Left lung (tissue), 10 donors: ENCODE data around the gene DDX24. TPM values are rescaled to one million over a fixed set of nuclear protein-coding genes. Genes with fewer than 3 reads are reported as not detected.

Experiments
- ATAC-seq: fragments of 200-7000 bp; cut with Tn5 transposase; one replicate; pipeline ENCODE4 v1.9.1; 2020; ENCODE audit warnings: moderate library complexity
- DNase-seq, 4 donors: peaks; one replicate each; pipeline ENCODE4 v3.0.0-alpha.2; 2013 to 2020
- H3K27ac ChIP-seq, 2 donors: fragments of 200-600 bp; sonication (generic) in 1 of 2; one replicate each; pipeline versions ENCODE4 v1.5.0 to v1.8.0; 2020 to 2021
- H3K27me3 ChIP-seq, 2 donors: fragments of 200-600 bp; sonication (generic) in 1 of 2; one replicate each; pipeline versions ENCODE4 v1.5.0 to v1.8.0; 2020 to 2021
- H3K36me3 ChIP-seq, 2 donors: fragments of 200-600 bp; sonication (generic) in 1 of 2; one replicate each; pipeline versions ENCODE4 v1.5.0 to v1.8.0; 2020 to 2021
- H3K4me1 ChIP-seq, 2 donors: fragments of 200-600 bp; one replicate each; pipeline ENCODE4 v1.8.0; 2021
- H3K4me3 ChIP-seq, 2 donors: fragments of 200-600 bp; sonication (generic) in 1 of 2; one replicate each; pipeline versions ENCODE4 v1.5.0 to v1.8.0; 2020 to 2021; ENCODE audit warnings: mild to moderate bottlenecking in 1 of 2
- H3K9me3 ChIP-seq, 2 donors: fragments of 200-600 bp; sonication (generic) in 1 of 2; one replicate each; pipeline versions ENCODE4 v1.5.0 to v1.8.0; 2020 to 2021
- intact Hi-C, 2 donors: fragments of 100-400 bp; cut with DNase I; formaldehyde crosslinking; loops; one replicate each; pipeline versions ENCODE4 v1.11.2 to v1.14.2; 2022
- polyA plus RNA-seq, 6 donors: library from polyadenylated mRNA; unstranded; fragments of 120-200 nt; gene quantifications; one replicate each; pipeline ENCODE4 v1.2.1, GENCODE V29; 2013; ENCODE audit not compliant: insufficient read length in 6 of 6
- total RNA-seq, 2 donors: library from RNA; stranded (reverse); fragmentation: NEBNext Ultra II Directional; extraction: Animal tissue kit (Norgen Biotek cat#: 25700); gene quantifications; one replicate each; pipeline ENCODE4 v1.2.1, GENCODE V29; 2021
- TF ChIP-seq, protein P1 (sequence below), 2 donors: fragments of 200-600 bp; sonication (generic) in 1 of 2; IDR thresholded peaks; one replicate each; pipeline versions ENCODE4 v1.5.0 to v1.8.0; 2021; ENCODE audit warnings: antibody characterized with exemption in 2 of 2
- donor health status: DM: no; HTN: yes; CAD: no.
- donor health status: DM: no; HTN: no; CAD: no.

The DDX24 gene
- total and polyA plus RNA-seq, 8 donors, result 127 to 148 (median 139) TPM

DNA sequence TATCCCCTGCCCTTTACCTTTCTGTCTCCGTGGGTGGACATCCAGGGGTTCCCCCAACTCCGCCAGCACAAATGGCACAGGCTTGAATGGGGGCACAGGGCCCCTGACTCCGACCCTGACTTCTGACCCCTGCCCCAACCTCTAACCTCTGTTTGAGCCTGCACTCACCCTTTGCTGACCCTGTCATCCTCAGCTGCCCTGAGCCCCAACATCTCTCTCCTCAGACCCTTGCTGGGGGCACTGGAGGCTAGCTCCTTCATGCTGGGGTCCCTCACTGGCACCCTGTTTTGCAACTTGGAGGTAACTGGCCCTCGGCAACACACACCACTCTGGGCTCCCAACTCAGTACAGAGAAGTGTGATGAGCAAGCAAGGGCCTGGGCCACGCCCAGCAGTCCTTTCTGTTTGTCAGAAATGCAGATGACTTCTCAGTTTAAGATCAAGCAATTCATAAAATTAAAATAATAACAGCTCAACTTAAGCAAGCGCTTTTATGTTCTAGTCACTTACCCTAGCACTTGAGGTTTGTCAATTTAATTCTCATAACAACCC lies 31.6 kb upstream of the DDX24 start:
- H3K4me3 ChIP-seq, result peak overlapping the region in 1 of 2 donors; percentile 47
- peak overlapping the region; percentile 81 to 85 for H3K27ac ChIP-seq
- ATAC-seq (no peak), DNase-seq (no peak)
- no peaks in the 10 kb centered on the region for H3K36me3 ChIP-seq
- TF ChIP-seq, protein P1, sequence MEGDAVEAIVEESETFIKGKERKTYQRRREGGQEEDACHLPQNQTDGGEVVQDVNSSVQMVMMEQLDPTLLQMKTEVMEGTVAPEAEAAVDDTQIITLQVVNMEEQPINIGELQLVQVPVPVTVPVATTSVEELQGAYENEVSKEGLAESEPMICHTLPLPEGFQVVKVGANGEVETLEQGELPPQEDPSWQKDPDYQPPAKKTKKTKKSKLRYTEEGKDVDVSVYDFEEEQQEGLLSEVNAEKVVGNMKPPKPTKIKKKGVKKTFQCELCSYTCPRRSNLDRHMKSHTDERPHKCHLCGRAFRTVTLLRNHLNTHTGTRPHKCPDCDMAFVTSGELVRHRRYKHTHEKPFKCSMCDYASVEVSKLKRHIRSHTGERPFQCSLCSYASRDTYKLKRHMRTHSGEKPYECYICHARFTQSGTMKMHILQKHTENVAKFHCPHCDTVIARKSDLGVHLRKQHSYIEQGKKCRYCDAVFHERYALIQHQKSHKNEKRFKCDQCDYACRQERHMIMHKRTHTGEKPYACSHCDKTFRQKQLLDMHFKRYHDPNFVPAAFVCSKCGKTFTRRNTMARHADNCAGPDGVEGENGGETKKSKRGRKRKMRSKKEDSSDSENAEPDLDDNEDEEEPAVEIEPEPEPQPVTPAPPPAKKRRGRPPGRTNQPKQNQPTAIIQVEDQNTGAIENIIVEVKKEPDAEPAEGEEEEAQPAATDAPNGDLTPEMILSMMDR (IDR thresholded peaks at IDR 0.05), result no peak
- intact Hi-C loops, result no loop called here
- H3K4me1 ChIP-seq, result peaks cover 0 to 19% of the 10 kb centered on the region in 2 donors
- no peaks in the 10 kb centered on the region for H3K27me3 ChIP-seq
- no peaks in the 10 kb centered on the region for H3K9me3 ChIP-seq

DNA sequence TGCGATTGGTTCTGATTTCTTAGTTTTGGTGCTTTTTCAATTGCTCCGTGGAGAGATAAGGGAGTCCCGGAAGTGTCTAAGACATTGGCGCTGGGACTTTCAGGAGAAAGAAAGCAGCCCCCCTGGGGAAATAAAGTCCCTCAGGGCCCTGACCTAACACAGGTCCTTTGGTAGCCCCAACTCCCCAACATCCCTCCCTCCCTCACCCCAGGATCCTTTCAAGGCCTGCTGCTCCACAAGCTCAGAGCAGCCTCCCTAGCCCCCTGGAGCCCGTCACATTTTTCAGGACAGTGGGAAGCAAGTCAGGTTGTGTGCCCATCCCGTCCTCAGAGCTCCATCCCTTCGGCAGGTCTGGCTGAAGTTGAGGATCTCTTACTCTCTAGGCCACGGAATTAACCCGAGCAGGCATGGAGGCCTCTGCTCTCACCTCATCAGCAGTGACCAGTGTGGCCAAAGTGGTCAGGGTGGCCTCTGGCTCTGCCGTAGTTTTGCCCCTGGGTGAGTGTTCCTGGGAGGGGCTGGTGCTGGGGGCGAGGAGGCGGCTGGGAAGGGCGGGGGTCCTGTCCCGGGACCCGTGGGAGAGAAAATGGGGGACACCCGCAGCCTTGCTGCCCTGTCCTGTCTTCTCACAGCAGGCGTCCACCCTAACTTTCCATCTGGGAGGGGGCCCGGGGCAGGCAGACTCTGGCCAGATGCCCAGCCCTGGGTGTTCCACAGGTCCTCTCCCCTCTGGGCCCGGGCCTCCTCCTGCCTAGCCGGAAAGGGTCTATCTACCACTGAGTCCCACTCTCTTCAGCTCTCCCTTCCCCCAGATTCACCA lies 30.5 kb upstream of the DDX24 start:
- TF ChIP-seq, protein P1 (IDR thresholded peaks at IDR 0.05), result no peak
- ATAC-seq (no peak), DNase-seq (peak in 1 of 4 donors; percentile 71)
- Histone ChIP-seq H3K36me3 (no peaks in the 10 kb centered on the region), H3K4me1 (peaks cover 0 to 19% of the 10 kb centered on the region in 2 donors), H3K4me3 (peak overlapping the region; percentile 14 to 47), H3K9me3 (no peaks in the 10 kb centered on the region), H3K27ac (peak overlapping the region; percentile 81 to 85), H3K27me3 (no peaks in the 10 kb centered on the region)
- intact Hi-C loops, result no loop called here

DNA sequence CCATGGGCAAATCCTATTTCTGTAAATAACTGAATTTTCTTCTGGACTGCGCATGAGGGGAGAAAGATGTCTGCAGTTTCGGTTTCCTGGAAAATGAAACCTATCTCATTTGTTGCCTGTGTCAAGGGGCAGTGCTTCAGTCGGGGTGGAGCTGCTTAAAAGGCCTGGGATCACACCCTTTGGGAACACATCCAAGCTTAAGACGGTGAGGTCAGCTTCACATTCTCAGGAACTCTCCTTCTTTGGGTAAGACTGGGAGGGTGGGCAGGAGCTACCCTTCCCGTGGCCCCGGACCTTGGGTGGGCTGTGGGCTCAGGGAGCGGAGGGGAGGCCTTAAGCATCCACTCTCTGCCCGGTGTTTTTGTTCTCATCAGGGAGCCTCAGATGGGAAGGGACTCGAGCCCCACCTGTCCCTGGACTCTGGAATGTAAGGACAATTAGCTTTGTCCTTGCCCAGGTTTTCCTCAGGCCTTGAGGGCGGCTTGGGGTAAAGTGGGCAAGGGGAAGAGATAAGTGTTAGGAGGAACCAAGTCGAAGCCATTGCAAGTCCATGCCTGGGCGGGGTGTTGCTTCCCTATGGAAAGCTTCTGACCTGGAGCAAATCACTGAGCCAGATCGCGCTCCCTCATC lies 29.7 kb upstream of the DDX24 start, which contains the start of gene IFI27:
TSS of gene IFI27 (plus strand) at position 185 of the 630 bp plus-strand sequence.
- Histone ChIP-seq H3K36me3 (no peaks in the 10 kb centered on the region), H3K4me3 (peak within 1 kb of the TSS; percentile 14 to 47), H3K27me3 (no peaks in the 10 kb centered on the region), H3K4me1 (peaks cover 0 to 19% of the 10 kb centered on the region in 2 donors), H3K9me3 (no peaks in the 10 kb centered on the region), H3K27ac (peak within 1 kb of the TSS; percentile 81 to 85)
- TF ChIP-seq, protein P1 (IDR thresholded peaks at IDR 0.05), result no peak
- peak; percentile 83 for ATAC-seq
- DNase-seq, result peak in 1 of 4 donors; percentile 40
- intact Hi-C loops, result no loop called here

DNA sequence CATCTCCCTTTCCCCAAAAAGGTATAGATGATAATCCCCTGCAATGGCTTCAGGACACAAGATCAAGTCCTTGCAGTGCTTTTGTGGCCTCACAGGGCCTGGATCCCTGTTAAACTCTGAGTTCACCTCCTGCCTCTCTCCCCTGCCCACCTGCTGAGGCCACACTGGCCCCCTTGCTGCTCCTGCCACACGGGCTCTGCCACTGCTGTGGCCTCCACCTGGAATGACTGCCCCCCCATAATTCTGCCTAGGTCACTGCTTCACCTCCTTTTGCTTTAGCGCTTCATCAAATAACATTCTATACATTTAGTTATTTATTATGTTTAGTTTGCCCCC lies 28.9 kb upstream of the DDX24 start:
- DNase-seq, result no peak
- H3K4me1 ChIP-seq, result peaks cover 0 to 11% of the 10 kb centered on the region in 2 donors
- H3K27me3 ChIP-seq, result no peaks in the 10 kb centered on the region
- intact Hi-C loops, result no loop called here
- H3K27ac ChIP-seq, result peak overlapping the region; percentile 81 to 85
- no peak overlapping the region for H3K4me3 ChIP-seq
- no peak for ATAC-seq
- H3K9me3 ChIP-seq, result no peaks in the 10 kb centered on the region
- TF ChIP-seq, protein P1 (IDR thresholded peaks at IDR 0.05), result no peak
- no peaks in the 10 kb centered on the region for H3K36me3 ChIP-seq

DNA sequence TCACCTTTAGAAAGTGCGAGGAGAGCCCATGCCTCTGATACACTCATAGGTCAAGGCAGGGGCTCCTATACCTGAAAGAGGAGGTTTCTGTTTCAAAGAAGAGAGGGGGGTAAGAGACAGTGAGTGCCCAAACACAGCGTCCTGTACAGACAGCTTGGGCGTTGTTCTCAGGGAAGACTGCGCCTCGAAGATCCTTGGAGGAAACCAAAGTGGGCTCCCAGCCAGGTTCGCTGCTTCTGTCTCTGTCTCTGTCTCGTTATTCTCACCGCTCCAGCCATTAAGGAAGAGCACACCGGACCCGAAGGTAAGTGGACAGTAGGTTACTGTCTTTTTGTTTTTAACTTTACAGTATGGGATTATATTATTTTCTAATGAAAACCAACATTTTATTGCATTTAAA lies 23.7 kb upstream of the DDX24 start:
- H3K27me3 ChIP-seq, result no peaks in the 10 kb centered on the region
- H3K9me3 ChIP-seq, result no peaks in the 10 kb centered on the region
- intact Hi-C loops, result no loop called here
- peaks cover 0 to 2% of the 10 kb centered on the region in 2 donors for H3K4me1 ChIP-seq
- H3K36me3 ChIP-seq, result no peaks in the 10 kb centered on the region
- no peak for ATAC-seq
- DNase-seq, result no peak
- TF ChIP-seq, protein P1 (IDR thresholded peaks at IDR 0.05), result no peak
- no peak overlapping the region for H3K4me3 ChIP-seq
- no peak overlapping the region for H3K27ac ChIP-seq
